HEK293T (cell line): ENCODE data around the gene KRT13.

Source experiments
- CTCF ChIA-PET: fragments of 350-600 bp; formaldehyde crosslinking; extraction: SDS; loops from one replicate; lab custom pipeline; 2021; ENCODE audit warnings: antibody characterized with exemption, inconsistent platforms; lab: Yijun Ruan, JAX
- POLR2A ChIA-PET: fragments of 350-600 bp; formaldehyde crosslinking; extraction: SDS; loops from one replicate; lab custom pipeline; 2020; ENCODE audit warnings: antibody characterized with exemption, inconsistent platforms; lab: Yijun Ruan, JAX
- DNase-seq: peaks from one replicate; pipeline ENCODE4 v3.0.0; 2012; ENCODE audit warnings: mixed read lengths; ENCODE audit errors: extremely low spot score
- ARNT ChIP-seq: fragments of 450-650 bp; IDR thresholded peaks from 2 replicates; pipeline ENCODE4 v1.6.1; 2017; ENCODE audit warnings: mild to moderate bottlenecking
- BHLHE40 ChIP-seq: fragments of 450-650 bp; IDR thresholded peaks from 2 replicates; pipeline ENCODE4 v1.6.1; 2016; ENCODE audit warnings: mild to moderate bottlenecking, moderate library complexity, borderline replicate concordance
- CTBP1 ChIP-seq: fragments of 450-650 bp; IDR thresholded peaks from 2 replicates; pipeline ENCODE4 v1.6.1; 2016; ENCODE audit warnings: borderline replicate concordance
- ELF4 ChIP-seq: fragments of 450-650 bp; IDR thresholded peaks from 2 replicates; pipeline ENCODE4 v1.6.1; 2017; ENCODE audit warnings: antibody characterized with exemption
- FOXA1 ChIP-seq: fragments of 450-650 bp; IDR thresholded peaks from 2 replicates; pipeline ENCODE4 v1.6.1; 2016; ENCODE audit warnings: mild to moderate bottlenecking
- FOXK2 ChIP-seq: fragments of 450-650 bp; IDR thresholded peaks from 2 replicates; pipeline ENCODE4 v1.6.1; 2016; ENCODE audit warnings: mild to moderate bottlenecking
- FOXM1 ChIP-seq: fragments of 450-650 bp; IDR thresholded peaks from 2 replicates; pipeline ENCODE4 v1.6.1; 2017; ENCODE audit warnings: mild to moderate bottlenecking, borderline replicate concordance
- HDGF ChIP-seq: fragments of 450-650 bp; IDR thresholded peaks from 2 replicates; pipeline ENCODE4 v1.6.1; 2017; ENCODE audit warnings: antibody characterized with exemption, borderline replicate concordance
- L3MBTL2 ChIP-seq: fragments of 450-650 bp; conservative IDR thresholded peaks from 2 replicates; pipeline ENCODE4 v1.6.1; 2016; ENCODE audit warnings: mild to moderate bottlenecking
- LEF1 ChIP-seq: fragments of 450-650 bp; IDR thresholded peaks from 2 replicates; pipeline ENCODE4 v1.6.1; 2017; ENCODE audit warnings: mild to moderate bottlenecking, borderline replicate concordance
- NFRKB ChIP-seq: fragments of 450-650 bp; IDR thresholded peaks from 2 replicates; pipeline ENCODE4 v1.6.1; 2016; ENCODE audit warnings: mild to moderate bottlenecking, moderate library complexity
- PKNOX1 ChIP-seq: fragments of 450-650 bp; IDR thresholded peaks from 2 replicates; pipeline ENCODE4 v1.6.1; 2016
- SP1 ChIP-seq: fragments of 450-650 bp; IDR thresholded peaks from 2 replicates; pipeline ENCODE4 v1.6.1; 2017
- SUZ12 ChIP-seq: fragments of 450-650 bp; IDR thresholded peaks from 2 replicates; pipeline ENCODE4 v1.6.1; 2016; ENCODE audit warnings: mild to moderate bottlenecking
- TARDBP ChIP-seq: fragments of 450-650 bp; IDR thresholded peaks from 2 replicates; pipeline ENCODE4 v1.6.1; 2016
- ZNF384 ChIP-seq: fragments of 450-650 bp; IDR thresholded peaks from 2 replicates; pipeline ENCODE4 v1.6.1; 2016

Gene KRT13

GRCh38 chr17:41530062-41531048 is 24.9 kb upstream of the KRT13 start:
- TF ChIP-seq NFRKB = no peak
- TF ChIP-seq PKNOX1 = no peak
- no peak for TF ChIP-seq TARDBP
- no peak for TF ChIP-seq FOXK2
- TF ChIP-seq ZNF384 = no peak
- TF ChIP-seq ARNT = no peak
- no peak for TF ChIP-seq FOXM1
- no peak for TF ChIP-seq SUZ12
- no peak for TF ChIP-seq BHLHE40
- no peak for TF ChIP-seq ELF4
- no peak for TF ChIP-seq CTBP1
- no peak for TF ChIP-seq HDGF
- TF ChIP-seq LEF1 = no peak
- TF ChIP-seq L3MBTL2 = no peak
- no peak for TF ChIP-seq SP1
- TF ChIP-seq FOXA1 = no peak
- DNase-seq = peak; percentile 34
- CTCF ChIA-PET = interaction anchor here (0.6 to 2.6 kb wide), 4 partner anchors 19 to 136 kb away, joined by 3 to 23 read pairs (median 4); no protein-coding TSS in a partner anchor
- POLR2A ChIA-PET = no interaction called here

- DNase-seq = no peak
- POLR2A ChIA-PET = no interaction called here
- CTCF ChIA-PET = interaction anchor here (1.1 to 2.6 kb wide), 3 partner anchors 20 to 137 kb away, joined by 3 to 23 read pairs (median 5); no protein-coding TSS in a partner anchor
- no peak for TF ChIP-seq PKNOX1
- no peak for TF ChIP-seq BHLHE40
- no peak for TF ChIP-seq FOXM1
- TF ChIP-seq NFRKB = no peak
- no peak for TF ChIP-seq LEF1
- no peak for TF ChIP-seq SP1
- TF ChIP-seq ARNT = no peak
- no peak for TF ChIP-seq SUZ12
- no peak for TF ChIP-seq CTBP1
- no peak for TF ChIP-seq L3MBTL2
- TF ChIP-seq FOXA1 = no peak
- no peak for TF ChIP-seq TARDBP
Observed at GRCh38 chr17:41529491-41529915, 24.1 kb upstream of the KRT13 start.

GRCh38 chr17:41528959-41529353 is 23.5 kb upstream of the KRT13 start:
- no peak for DNase-seq
- no peak for TF ChIP-seq ARNT
- TF ChIP-seq FOXA1 = no peak
- no peak for TF ChIP-seq NFRKB
- no peak for TF ChIP-seq L3MBTL2
- TF ChIP-seq FOXK2 = no peak
- no peak for TF ChIP-seq LEF1
- POLR2A ChIA-PET = no interaction called here
- CTCF ChIA-PET = interaction anchor here (2.6 kb wide), 1 partner anchor 20 kb away, joined by 23 read pairs; no protein-coding TSS in a partner anchor

GRCh38 chr17:41527063-41528023 is 21.9 kb upstream of the KRT13 start:
- ChIA-PET CTCF (no interaction called here), POLR2A (no interaction called here)
- TF ChIP-seq ZNF384 = no peak
- no peak for TF ChIP-seq LEF1
- TF ChIP-seq SP1 = no peak
- TF ChIP-seq L3MBTL2 = no peak
- no peak for TF ChIP-seq ARNT
- TF ChIP-seq PKNOX1 = no peak
- TF ChIP-seq NFRKB = no peak
- no peak for TF ChIP-seq FOXK2
- no peak for DNase-seq

GRCh38 chr17:41524261-41524660 is 18.8 kb upstream of the KRT13 start:
- ChIA-PET POLR2A (no interaction called here), CTCF (interaction anchor here (0.8 kb wide), 1 partner anchor 24 kb away, joined by 4 read pairs; no protein-coding TSS in a partner anchor)
- DNase-seq = no peak
- TF ChIP-seq HDGF (no peak), TARDBP (no peak), L3MBTL2 (no peak), ARNT (no peak)

- TF ChIP-seq BHLHE40 (no peak), FOXK2 (no peak), ARNT (no peak), LEF1 (no peak)
- ChIA-PET CTCF (no interaction called here), POLR2A (no interaction called here)
- DNase-seq = no peak
Observed at GRCh38 chr17:41523787-41524186, 18.4 kb upstream of the KRT13 start.
